GM21381 (cell line): ENCODE measurements around the gene USF2.

Experiments
- ATAC-seq: cut with Tn5 transposase; IDR thresholded peaks from one replicate; pipeline ENCODE4 v1.9.1; 2021; ENCODE audit warnings: mild to moderate bottlenecking, moderate library complexity; ENCODE audit not compliant: unreplicated experiment

Gene USF2

DNA sequence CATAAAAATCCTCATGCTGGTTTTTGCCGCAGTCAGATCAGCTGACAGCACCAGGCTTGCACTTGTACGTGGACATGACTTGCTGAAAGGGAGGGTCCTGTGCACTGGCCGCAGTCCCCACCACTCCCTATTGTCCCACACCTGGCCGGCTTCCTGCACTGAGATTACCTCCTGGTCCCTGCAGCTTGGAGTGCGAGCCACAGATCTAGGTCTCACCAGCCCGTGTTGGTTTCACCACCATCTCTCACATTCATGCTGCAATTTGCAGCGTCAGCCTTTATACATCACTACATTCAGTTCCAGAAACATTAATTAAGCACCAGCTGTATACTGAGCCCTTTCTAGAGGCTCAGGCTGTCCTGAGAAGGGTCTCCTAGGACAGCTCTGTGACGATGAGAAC is 45.3 kb downstream of the USF2 start:
- no peak for ATAC-seq

DNA sequence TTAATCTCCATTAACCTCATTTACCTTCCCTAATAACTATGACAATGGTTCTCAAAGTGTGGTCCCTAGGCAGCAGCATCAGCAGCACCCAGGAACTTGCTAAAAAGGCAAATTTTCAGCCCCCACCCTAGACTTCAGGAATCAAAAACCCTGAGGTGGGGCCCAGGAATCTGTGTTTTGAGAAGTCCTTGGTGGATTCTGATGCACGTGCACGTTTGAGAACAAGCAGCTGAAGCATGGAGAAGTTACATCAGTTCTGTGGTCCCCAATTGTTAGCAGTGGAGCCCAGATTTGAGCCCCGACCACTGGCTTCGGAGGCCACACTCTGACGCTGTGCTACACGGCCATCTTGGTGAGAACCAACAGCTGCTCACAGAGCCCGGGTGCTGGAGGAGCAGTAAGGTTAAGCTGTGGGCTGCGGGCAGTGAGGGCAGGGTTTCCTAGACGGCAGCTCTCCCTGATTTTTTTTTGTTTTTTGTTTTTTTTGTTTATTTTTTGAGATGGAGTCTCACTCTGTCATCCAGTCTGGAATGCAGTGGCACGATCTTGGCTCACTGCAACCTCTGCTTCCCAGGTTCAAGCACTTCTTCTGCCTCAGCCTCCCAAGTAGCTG is 46.2 kb downstream of the USF2 start:
- ATAC-seq = no peak

DNA sequence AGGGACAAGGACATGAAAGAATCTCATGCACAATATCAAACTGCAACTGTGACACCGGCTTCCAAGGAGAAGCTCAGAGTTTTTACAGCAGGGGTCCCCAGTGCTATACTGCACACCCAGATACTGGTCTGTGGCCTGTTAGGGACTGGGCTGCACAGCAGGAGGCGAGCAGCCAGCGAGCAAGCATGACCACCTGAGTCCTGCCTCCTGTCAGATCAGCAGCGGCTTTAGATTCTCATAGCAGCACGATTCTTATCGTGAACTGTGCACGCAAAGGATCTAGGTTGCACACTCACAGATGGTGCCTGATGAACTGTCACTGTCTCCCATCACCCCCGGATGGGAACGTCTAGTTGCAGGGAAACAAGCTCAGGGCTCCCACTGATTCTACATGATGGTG is 47.1 kb downstream of the USF2 start:
- no peak for ATAC-seq

DNA sequence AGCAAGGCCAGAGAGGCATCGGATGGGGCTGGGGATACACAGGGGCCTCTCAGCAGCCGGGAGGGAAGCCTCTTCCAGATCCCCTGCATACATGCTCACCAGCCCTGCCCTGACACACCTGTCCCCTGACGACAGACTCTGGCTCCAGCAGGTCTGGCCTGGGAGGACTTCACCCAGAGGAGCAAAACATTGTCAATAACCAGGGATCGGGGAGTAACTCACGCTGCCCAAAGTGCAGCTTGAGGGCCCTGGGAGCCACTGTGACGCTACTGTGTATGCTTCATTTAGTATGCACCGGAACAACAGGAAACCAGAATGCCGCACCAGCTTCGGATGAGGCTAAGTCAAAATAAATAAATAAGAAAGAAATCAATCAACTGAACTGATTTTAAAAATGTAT is 47.8 kb downstream of the USF2 start:
- ATAC-seq = no peak

DNA sequence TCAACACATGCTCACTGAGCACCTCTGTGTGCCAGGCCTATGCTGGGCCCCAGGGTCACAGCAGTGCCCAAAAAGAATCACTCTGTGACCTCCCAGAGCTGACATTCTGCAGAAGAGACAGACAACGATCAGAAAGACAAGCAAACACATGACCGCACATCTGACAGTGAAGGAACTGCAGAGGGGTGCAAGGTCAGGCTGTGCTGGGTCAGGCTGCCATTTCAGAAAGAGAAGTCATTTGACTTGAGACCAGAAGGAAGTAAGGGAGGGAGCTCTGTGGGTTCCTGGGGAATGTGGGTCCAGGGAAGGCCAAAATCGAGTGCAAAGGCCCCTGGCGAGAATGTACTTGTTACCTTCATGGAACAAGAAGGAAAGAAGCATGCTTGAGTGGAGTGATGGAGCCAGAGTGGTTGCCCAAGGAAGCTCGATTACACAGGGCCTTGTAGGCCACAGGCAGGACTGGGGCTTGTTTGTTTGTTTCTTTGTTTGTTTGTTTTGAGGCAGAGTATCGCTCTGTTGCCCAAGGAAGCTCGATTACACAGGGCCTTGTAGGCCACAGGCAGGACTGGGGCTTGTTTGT is 48.8 kb downstream of the USF2 start:
- ATAC-seq = no peak

DNA sequence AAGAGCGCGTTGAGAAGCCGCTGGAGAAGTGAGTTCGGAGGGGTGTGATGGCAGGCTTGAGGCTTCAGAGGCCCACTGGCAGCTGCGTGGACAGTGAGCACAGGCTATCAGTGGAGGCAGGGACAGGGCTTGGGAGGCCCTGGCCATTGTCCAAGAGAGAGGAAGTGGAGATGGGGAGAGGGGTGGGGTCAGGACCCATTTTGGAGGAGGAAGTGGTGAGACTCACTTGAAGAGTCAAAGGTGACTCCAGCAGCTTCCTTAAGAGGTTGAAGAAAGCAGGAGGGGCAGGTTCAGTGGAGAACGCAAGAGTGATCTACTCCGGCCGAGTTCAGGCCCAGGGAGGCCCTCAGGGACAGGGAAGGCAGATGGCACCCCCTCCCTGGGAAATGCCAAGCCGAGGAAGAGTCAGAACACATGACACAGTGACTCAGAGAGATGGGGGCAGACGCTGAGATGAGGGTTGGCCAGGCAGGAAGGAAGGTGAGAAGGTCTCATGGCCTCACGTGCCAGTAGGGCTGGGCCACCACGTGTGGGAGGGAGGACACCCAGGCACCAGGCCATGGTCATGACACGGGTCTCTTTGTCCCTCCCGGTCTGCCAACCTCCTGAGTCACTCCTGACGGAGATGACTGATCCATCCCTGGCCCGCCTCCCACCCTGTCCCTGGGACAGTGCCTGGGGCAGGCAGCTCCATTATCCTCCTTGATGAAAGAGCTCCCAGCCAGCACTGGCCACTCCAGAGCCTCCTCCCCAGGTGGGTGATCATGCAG is 50.1 kb downstream of the USF2 start:
- ATAC-seq = no peak

DNA sequence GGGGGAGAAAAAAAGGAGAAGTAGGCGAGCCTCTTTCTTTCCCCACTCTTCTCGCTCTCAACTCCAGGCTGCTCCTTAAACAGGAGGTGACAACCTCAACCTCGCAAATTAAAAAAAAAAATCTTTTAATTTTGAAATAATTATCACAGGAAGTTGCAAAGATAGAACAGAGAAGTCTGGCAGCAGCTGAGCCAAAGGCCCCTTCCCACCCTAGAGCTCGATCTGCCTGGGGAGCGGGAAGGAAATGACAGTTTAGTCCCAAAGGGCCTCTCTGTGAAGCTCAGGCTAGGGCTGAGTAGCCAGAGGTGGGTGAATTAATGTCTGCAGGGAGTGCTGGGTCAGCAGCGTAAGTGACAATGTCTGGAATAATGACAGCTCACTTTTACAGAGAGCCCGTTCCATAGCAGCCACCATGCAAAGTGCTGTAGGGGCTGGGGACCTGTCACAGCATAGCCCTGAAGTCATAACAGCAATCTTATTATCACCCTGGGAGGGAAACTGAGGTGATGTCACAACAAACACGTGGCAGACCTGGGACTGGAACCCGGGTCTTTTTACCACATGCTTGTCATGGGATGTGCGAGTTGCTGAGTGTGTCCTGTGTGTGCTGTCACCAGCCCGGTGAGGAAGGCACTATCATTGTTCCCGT is 51.4 kb downstream of the USF2 start:
- no peak for ATAC-seq

DNA sequence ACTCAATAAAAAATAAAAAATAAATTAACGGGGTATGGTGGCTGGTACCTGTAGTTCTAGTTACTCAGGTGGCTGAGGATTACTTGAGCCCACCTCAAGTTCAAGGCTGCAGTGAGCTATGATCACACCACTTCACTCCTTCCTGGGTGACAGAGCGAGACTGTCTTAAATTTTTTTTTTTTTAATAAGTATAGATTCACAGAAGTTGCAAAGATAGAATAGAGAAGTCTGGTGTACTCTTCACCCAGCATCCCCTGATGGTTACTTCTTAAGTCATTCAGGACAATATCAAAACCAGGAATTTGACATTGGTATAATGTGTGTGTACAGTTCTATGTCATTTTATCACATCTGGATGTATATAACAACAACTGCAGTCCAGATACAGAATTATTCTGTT is 52.5 kb downstream of the USF2 start:
- no peak for ATAC-seq

DNA sequence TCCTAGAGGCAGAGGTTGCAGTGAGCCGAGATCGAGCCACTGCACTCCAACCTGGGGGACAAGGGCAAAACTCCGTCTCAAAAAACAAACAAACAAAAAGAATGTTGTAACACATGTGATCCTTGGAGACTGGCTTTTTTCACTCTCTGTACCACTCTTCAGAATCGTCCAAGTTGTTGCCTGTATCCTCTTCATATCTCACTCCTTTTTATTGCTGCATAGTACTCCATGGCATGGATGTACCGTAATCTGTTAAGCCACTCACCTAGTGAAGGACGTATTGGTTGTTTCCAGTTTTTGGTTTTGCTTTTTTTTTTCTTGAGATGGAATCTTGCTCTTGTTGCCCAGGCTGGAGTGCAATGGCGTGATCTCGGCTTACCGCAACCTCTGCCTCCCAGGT is 53.3 kb downstream of the USF2 start:
- no peak for ATAC-seq

DNA sequence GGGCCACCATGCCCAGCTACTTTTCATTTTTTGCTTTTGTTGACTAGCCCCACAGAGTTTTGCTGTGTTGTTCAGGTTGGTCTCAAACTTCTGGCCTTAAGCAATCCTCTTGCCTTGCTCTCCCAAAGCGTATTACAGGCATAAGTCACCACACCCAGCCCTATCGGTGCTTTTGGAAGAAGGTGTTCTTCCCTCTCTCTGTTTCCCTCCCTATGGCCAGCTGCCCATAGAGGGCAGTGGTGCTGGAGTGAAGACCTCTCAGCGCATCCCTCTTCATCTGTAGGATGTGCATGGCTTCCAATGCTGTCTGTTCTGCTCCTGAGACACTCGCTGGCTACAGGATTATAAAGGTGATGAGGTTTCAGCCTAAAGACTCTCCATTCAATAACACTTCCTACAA is 58.9 kb downstream of the USF2 start:
- ATAC-seq = no peak

DNA sequence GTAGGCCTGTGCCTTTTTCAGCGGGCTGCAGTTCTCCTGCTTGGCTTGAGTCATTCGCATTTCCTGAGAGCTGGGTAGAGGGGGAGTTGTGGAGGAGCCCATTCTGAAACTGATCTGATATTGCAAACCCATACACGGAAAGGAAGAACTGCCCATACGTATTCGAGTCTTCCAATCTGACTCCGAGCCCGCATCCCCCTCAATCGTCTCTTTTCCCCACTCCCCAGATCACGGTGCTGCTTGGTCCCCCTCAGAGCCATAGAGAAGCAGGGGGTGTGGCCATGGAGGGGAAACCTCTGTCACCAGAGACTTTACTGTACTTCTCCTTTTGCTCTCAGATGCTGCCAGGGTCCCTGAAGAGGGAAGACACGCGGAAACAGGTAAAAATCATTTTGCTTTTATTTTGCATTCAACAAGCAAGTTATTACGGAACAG is 60.1 kb downstream of the USF2 start, which contains the start of gene CD22:
TSS of gene CD22 (plus strand) at position 337 of the 435 bp plus-strand sequence. CDS start 2,854 bp downstream, outside the sequence.
- ATAC-seq = no peak

DNA sequence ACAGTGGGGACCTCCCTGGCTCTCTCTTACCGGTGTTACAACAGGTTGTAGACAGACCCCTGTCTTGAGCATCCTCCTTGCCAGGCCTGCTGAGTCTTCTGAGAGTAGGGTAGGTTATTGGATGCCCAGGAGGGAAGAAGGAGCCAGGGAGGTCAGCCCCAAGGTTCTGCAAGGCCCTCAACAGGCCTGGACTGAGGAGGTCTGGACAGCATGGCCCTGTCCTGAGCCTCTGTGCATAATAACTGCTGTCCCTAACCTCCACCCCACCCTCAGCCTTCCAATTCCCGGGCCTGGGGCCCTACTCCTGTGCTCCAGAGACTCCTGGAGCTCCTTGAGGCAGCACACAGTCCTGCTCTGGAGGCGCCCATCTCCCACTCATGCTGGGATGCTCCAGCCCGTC is 60.6 kb downstream of the USF2 start:
- no peak for ATAC-seq
